Stimulated activated CD8-positive, alpha-beta memory T cell treated with anti-CD3 and anti-CD28 coated beads, Interleukin-15, amount 100 ng/mL, for 4 hours (primary cell): ENCODE data around the gene HSPA1L.
"Not testable (repeated sequence)": the region's sequence is repeated elsewhere in the genome, so short reads cannot be mapped to it uniquely, and the experiment has no call there.

Experiments used
- DNase-seq, 2 donors: peaks; one replicate each; pipeline ENCODE4 v3.0.0-alpha.2; 2020; ENCODE audit warnings: low read depth in 2 of 2

Gene HSPA1L

DNA sequence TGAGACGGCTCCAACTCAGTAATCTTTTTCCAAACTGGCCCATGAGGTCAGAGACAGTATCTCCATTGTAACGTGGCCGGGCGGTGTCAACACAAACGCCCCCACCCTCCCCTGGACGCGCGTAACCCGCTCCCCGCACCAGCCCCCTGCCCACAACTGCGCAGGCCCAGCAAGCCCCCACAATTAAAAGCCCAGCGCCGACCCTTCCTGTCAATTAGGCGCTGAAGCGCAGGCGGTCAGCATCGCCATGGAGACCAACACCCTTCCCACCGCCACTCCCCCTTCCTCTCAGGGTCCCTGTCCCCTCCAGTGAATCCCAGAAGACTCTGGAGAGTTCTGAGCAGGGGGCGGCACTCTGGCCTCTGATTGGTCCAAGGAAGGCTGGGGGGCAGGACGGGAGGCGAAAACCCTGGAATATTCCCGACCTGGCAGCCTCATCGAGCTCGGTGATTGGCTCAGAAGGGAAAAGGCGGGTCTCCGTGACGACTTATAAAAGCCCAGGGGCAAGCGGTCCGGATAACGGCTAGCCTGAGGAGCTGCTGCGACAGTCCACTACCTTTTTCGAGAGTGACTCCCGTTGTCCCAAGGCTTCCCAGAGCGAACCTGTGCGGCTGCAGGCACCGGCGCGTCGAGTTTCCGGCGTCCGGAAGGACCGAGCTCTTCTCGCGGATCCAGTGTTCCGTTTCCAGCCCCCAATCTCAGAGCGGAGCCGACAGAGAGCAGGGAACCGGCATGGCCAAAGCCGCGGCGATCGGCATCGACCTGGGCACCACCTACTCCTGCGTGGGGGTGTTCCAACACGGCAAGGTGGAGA lies at the start of gene HSPA1L, which contains the start of gene HSPA1A:
Gene HSPA1L (minus strand): TSS at position 259 of the 814 bp plus-strand sequence. CDS start 3,311 bp downstream, outside the sequence.
Gene HSPA1A (plus strand): TSS at position 519 of the 814 bp plus-strand sequence. CDS start 214 bp downstream, at position 733.
- DNase-seq = peak; percentile 45 to 51

DNA sequence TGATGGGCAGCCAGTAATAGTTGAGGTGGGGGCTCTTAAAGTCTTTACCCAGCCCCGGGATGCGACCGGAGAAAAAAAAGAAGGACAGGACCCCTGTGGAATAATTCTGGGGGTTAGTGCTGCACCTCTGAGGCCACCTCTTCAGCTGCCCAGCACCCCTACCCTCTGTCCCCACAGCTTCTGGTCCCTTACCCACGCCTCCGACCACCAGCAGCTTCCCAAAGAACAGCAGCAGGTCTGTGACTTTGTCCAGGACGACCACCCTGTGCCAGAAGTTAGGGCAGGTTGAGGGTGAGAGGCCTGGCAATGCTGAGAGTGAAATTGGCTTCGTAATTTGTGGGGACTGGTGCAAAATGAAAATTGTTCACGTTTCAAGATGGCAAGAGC lies 49.7 kb upstream of the HSPA1L start:
- no peak for DNase-seq

DNA sequence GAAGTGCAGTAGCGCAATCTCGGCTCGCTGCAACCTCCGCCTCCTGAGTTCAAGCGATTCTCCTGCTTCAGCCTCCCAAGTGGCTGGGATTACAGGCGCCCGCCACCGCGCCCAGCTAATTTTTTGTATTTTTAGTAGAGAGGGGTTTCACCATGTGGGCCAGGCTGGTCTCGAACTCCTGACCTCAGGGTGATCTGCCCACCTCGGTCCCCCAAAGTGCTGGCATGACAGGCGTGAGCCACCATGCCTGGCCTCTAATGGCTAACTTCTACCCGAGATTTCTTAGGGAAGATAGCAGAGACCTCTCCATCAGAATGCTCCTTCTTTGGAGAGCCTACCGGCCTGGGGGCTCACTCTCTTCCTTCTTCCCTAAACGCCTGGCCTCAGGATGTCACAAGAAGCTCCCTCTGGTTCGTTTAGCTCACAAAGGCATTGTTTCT lies 49.1 kb upstream of the HSPA1L start:
- DNase-seq = not testable (repeated sequence)

DNA sequence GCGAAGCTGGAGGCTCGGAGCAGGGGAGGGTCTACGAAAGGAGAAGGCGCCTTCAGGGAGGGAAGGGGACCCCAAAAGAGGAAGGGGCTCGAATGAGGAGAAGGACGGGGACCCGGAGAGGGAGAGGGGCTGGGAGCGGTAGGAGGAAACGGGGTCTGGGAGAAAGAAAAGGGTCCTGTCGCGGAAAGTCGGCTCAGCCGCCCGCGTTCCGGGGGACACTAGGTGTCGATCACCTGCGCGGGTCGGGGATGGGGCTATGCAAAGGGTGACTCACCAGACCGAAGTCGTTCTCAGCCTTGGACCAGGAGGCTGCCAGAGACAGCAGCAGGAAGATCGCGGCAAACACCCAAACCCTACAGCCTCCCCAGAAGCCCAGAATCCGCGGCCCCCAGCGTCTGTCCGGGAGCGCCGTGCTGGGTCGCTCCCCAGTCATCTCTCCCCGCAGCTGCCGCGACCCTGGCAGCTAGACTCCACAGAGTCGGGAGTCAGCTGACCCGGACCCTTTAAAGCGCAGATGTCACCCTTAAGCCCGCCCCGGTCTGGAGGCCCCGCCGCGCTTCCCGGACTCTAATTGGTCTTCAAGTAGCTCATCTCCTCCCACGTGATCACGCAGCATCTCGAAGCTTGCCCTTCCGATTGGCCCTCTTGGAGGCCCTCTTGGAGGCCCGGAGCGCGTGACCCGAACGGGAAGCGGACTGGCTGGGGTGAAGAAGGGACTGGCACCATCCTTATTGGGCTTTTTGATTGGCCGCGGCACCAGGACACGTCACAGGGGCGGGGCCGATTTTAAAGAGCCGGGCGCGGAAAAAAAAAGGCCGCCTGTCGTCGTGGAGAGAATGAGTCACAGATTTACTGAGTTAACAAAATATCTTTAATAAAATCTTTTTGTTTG lies 47.5 kb upstream of the HSPA1L start, which contains the start of gene NEU1:
Gene NEU1 (minus strand): TSS at position 478 of the 892 bp plus-strand sequence. CDS start 45 bp downstream, at position 433.
- peak; percentile 98 to 100 for DNase-seq

DNA sequence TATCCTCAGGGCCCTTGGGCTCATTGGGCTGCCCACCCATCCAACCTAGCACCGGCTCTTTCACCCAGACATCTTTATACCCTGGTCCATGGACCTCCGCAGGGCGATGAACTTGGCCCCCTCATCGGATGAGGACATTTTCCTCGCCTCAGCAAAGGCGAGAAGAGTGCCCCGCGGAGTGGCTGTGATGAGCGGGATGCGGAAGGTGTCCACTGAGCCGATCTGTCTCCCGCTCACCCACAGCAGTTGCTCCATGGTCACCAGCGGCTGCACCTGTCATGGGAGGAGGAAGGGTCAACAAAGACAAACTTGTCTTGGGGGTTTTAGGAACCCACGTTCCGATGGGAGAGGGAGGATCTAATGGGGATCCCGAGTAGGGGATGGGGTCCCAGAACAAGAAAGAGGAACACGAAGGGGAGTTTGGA lies 46.8 kb upstream of the HSPA1L start:
- DNase-seq = no peak

DNA sequence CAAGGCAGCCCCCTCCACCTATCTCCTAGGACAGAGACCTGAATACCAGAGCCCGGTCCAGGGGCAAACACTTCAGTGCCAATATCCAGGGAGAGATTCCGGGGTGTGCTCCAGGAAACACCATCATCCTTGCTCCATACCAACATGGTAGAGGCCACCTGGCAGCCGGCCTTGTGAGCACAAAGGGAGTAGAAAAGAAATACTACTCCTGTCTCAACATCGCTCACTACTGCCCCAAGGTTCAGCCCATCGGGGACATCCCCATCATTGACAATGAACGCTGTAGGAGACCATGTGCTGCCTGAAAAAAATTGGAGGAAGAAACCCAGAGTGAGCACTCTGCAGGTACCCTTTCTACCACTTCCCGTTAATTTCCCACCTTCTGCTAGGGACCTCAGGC lies 46.1 kb upstream of the HSPA1L start:
- DNase-seq = no peak

DNA sequence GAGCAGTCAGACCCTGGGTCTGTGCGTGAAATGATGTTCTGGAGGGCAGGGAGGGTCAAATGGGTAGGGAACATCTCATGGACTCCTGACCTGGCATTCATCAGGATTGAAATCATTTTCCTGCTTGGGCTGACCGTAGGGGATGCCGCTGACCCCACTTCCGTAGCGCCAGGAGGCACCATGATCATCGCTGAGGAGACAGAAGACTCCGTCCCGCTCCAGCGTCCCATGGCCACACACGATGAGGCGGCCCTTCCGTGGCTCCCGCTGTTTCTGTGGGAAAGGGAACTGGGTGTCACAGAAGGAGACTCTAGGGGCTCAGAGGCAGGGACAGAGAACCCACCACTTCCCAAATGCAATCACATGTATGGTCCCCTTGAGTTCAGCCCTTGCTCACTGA lies 45.3 kb upstream of the HSPA1L start:
- DNase-seq = no peak

DNA sequence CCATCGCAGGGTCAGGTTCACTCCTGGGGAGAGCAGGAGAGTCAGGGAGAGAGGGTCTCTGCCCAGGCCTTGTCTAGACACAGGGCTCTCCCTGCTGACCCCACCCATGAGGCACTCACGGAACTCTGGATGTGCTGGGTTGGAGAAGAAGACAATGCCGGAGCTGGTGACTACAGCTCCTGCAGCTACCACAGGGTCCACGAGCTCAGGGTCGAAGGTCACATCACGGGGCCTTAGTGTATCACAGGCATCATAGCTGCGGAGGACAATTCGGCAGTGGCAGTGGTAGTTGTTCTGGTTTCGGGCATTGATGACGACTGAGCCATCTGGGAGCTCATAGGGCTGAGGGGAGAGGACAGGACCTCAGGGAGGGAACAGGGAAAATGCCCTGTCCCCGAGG lies 44.8 kb upstream of the HSPA1L start:
- no peak for DNase-seq

DNA sequence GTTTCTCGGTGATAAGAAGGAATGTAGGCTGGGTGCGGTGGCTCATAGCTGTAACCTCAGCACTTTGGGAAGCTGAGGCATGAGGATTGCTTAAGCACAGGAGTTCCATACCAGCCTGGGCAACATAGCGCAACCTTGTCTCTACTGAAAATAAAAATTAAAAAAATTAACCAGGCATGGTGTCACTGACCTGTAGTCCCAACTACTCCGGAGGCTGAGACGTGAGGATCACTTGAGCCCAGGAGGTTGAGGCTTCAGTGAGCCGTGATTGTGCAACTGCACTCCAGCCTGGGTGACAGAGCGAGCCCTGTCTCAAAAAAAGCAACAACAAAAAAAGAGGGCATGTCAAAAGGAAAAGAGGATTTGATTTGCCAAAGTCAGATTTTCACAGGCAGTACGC lies 43.6 kb upstream of the HSPA1L start:
- DNase-seq = no peak

DNA sequence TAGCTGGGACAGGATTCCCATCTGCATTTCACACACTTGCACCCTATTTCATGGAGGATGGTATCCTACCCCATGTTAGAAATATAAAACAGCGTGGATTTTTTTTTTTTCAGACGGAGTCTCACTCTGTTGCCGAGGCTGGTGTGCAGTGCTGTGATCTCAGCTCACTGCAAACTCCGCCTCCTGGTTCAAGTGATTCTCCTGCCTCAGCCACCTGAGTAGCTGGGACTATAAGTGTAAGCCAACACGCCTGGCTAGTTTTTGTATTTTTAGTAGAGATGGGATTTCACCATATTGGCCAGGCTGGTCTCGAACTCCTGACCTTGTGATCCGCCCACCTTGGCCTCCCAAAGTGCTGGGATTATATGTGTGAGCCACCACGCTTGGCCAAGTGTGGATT lies 42.7 kb upstream of the HSPA1L start:
- not testable (repeated sequence) for DNase-seq

DNA sequence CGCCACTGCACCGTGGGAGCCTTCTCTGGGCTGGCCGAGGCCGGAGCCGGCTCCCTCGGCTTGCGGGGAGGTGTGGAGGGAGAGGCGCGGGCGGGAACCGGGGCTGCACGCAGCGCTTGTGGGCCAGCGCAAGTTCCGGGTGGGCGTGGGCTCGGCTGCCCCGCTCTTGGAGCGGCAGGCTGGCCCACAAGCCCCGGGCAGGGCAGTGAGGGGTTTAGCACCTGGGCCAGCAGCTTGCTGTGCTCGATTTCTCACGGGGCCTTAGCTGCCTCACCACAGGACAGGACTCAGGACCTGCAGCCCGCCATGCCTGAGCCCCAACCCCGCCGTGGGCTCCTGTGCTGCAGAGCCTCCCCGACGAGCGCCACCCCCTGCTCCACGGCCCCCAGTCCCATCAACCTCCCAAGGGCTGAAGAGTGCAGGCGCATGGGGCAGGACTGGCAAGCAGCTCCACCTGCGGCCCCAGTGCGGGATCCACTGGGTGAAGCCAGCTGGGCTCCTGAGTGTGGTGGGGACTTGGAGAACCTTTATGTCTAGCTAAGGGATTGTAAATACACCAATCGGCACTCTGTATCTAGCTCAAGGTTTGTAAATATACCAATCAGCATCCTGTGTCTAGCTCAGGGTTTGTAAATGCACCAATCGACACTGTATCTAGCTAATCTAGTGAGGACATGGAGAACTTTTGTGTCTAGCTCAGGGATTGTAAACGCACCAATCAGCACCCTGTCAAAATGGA lies 37.1 kb upstream of the HSPA1L start:
- not testable (repeated sequence) for DNase-seq

DNA sequence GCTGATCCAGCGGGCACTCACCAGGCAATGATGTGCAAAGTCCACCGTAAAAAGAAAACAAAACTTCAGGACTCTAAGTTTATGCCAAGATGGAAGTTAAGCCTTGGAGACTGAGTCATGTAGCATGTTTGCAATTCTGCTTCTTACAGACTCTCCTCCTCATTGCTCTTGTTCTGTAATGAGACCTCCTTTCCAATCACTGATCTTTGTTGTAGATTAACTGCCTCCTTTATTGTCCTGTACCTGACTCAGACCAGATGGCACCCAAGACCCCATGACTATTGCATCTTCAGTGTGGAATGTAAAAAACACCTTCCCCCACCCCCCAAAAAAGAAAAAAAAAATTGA lies 36.4 kb upstream of the HSPA1L start:
- no peak for DNase-seq

DNA sequence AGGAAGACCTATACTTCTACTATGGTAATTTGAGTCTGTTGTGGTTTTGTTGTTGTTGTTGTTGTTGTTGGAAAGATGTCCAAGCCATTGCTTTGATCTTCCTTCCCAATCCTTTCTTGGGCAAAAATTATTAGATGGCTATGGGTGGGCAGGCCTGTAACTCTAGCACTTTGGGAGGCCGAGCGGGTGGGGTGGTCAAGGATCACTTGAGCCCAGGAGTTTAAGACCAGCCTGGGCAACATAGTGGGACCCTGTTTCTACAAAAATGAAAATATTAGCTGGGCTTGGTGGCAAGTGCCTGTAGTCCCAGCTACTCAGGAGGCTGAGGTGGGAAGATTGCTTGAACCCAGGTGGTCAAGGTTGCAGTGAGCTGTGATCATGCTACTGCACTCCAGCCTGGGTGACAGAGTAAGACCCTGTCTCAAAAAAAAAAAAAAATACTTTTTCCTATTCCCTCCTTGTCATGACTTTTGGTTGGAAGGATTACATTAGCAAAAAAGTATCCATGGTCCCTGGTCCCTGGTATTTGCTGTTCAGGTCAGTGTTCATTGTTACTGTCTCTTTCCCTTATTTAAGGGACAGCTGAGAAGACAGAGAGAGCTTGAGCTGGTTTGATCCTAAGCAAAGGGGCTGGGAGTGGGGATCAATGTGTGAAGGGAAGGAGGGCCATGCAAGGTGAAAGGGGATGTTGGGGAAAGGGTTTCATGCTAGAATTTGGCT lies 35.8 kb upstream of the HSPA1L start:
- DNase-seq = no peak

DNA sequence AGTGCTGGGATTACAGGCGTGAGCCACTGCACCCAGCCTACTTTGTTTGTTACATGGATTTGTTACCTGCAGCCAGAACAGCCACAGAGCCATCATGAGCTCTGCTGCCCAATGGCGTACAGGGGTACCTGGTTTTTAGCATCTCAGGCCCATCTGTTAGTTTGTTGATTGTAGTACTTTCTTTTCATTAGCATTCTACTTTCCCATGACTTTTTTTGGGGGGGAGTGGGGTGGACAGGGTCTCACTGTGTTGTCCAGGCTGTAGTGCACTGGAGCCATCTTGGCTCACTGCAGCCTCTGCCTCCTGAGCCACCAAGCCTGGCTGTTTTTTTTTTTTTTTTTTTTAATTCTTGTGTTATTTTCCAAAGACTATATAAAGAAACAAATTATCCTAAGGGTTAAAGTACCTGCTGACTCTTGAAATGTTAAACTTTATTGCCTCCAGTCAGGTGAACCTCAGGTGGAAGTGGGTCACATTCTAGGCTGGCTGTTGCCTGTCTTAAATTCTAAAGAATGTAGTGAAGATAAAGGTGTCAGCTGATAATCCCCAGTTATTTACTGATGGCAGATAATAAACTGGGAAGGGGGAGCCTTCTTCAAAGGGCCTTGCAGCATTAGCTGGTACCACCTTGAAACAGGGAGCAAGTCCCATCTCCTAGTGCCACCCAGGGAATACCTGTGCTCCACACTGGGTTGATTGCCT lies 32.3 kb upstream of the HSPA1L start:
- DNase-seq = no peak

DNA sequence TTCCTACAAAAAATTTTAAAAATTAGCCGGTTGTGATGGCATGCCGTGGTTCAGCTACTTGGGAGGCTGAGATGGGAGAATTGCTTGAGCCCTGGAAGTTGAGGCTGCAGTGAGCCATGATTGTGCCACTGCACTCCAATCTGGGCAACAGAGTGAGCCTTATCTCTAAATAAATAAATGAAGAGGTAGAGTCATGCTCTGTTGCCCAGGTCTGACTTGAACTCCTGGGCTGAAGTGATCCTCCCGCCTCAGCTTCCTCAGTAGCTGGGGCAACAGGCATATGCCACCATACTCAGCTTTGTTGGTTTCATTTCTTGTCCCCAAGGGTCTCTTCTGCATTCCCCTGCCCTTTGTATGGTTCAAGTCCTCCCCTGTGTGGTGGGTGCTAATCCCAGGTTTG lies 29.4 kb upstream of the HSPA1L start:
- no peak for DNase-seq

DNA sequence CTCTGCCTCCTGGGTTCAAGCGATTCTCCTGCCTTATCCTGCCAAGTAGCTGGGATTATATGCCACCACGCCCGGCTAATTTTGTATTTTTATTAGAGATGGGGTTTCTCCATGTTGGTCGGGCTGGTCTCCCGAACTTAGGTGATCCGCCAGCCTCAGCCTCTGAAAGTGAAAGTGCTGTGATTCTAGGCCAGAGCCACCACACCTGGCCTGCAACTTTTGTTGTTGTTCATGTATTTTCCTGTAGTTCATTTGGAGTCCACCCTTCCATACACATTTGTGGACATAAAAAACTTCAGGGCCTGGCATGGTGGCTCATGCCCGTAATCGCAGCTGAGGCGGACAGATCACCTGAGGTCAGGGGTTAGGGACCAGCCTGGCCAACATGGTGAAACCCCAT lies 27.0 kb upstream of the HSPA1L start:
- DNase-seq = no peak

DNA sequence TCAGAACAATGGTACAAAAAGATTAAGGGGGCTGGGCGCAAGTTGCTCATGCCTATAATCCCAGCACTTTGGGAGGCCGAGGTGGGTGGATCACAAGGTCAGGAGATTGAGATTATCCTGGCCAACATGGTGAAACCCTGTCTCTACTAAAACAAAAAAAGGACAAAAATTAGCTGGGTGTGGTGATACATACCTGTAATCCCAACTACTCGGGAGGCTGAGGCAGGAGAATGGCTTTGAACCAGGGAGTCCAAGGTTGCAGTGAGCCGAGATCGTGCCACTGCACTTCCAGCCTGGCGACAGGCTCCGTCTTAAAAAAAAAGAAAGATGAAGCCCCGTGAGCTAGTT lies 24.7 kb upstream of the HSPA1L start:
- DNase-seq = not testable (repeated sequence)

DNA sequence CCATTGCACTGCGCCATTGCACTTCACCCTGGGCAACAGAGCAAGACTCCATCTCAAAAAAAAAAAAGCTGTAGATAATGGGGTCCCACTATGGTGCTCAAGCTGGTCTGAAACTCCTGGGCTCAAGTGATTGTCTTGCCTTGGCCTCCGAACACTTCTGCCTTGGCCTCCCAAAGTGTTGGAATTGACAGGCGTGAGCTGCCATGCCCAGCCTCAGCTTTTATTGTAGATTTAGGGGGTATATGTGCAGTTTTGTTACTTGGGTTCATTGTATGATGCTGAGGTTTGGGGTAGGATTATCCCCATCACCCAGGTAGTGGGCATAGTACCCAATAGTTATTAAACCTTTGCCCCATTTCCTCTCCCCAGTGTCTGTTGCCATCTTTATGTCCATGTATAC lies 23.9 kb upstream of the HSPA1L start:
- DNase-seq = no peak

DNA sequence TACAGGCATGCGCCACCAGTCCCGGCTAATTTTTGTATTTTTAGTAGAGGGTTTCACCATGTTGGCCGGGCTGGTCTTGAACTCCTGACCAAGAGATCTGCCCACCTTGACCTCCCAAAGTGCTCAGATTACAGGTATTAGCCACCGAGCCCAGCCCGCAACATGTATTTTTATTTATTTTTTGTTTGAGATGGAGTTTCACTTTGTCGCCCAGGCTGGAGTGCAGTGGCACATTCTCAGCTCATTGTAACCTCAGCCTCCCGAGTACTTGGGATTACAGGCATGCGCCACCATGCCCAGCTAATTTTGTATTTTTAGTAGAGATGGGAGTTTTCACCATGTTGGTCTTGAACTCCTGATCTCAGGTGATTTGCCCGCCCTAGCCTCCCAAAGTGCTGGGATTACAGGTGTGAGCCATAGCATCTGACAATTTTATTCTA lies 23.1 kb upstream of the HSPA1L start:
- not testable (repeated sequence) for DNase-seq

DNA sequence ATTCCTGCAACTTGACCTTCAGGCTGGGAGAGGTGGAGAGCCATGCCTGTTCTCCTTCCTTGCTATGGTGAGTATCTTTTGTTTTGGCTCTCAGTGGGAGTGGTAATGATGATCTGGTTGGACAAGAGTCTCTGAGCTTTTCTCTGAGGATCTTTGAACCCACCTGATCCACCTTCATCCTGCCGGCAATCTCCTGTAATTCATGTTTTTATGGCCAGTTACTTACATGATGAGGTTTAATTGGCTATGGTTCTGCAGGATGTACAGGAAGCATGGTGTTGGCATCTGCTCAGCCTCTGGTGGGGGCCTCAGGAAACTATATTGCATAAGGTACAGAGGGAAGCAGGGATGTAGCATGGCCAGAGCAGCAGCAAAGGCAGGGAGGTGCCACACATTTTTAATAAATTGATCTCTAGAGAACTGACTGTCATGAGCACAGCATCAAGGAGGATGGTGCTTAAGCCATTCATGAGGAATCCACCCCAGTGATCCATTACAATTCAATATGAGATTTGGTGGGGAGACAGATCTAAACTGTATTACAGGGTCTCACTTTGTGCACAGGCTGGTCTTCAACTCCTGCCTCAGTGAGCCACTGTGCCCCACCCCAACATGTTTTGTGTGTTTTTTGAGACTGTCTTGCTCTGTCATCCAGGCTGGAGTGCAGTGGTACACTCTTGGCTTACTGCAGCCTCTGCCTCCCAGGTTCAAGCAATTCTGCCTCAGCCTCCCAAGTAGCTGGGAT lies 22.5 kb upstream of the HSPA1L start:
- DNase-seq = no peak
